AG04449 (cell line): ENCODE measurements around the gene KRT86.

ENCODE experiments used
- CTCF ChIA-PET: fragments of 350-600 bp; formaldehyde crosslinking; extraction: SDS; loops from one replicate; lab custom pipeline; 2021; ENCODE audit warnings: antibody characterized with exemption; lab: Yijun Ruan, JAX
- POLR2A ChIA-PET: fragments of 400-600, 350-600 bp; formaldehyde crosslinking; extraction: SDS; loops from one replicate; lab custom pipeline; 2020; ENCODE audit warnings: antibody characterized with exemption, inconsistent platforms; lab: Yijun Ruan, JAX
- DNase-seq: peaks from one replicate; pipeline ENCODE4 v3.0.0-alpha.2; 2010; ENCODE audit warnings: low read depth, low spot score
- H3K4me3 ChIP-seq: 2 replicates; pipeline ENCODE4 v1.5.1; 2011; ENCODE audit warnings: low read depth, mild to moderate bottlenecking, control low read depth, low read length
- TF ChIP-seq, protein P1 (sequence below): IDR thresholded peaks from one replicate; pipeline ENCODE4 v1.5.1; 2011; ENCODE audit warnings: mild to moderate bottlenecking, moderate library complexity, low read length, control low read depth, inconsistent platforms; ENCODE audit not compliant: insufficient read depth; ENCODE audit errors: missing control alignments

The KRT86 gene

DNA sequence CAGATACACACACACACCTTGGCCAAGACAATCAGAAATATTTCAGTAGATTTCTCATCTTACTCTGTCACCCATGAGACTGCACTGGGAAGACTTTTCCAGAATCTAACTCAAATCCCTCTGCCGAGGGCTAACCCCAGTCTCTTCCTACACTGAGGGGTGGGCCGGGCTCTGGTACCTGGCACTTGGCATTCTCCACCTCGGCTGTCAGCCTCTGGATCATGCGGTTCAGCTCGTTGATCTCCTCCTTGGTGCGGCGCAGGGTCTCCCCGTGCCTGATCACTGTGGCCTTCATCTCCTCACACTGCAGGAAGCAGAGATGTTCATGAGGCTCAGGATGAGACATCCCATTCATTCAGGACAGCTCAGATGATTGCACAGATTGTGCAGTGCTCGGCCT is 41.8 kb downstream of the KRT86 start:
- TF ChIP-seq, protein P1, sequence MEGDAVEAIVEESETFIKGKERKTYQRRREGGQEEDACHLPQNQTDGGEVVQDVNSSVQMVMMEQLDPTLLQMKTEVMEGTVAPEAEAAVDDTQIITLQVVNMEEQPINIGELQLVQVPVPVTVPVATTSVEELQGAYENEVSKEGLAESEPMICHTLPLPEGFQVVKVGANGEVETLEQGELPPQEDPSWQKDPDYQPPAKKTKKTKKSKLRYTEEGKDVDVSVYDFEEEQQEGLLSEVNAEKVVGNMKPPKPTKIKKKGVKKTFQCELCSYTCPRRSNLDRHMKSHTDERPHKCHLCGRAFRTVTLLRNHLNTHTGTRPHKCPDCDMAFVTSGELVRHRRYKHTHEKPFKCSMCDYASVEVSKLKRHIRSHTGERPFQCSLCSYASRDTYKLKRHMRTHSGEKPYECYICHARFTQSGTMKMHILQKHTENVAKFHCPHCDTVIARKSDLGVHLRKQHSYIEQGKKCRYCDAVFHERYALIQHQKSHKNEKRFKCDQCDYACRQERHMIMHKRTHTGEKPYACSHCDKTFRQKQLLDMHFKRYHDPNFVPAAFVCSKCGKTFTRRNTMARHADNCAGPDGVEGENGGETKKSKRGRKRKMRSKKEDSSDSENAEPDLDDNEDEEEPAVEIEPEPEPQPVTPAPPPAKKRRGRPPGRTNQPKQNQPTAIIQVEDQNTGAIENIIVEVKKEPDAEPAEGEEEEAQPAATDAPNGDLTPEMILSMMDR: no peak
- ChIA-PET CTCF (interaction anchor here (0.8 to 5.9 kb wide), 5 partner anchors 10 to 564 kb away, joined by 3 to 59 read pairs (median 6); no protein-coding TSS in a partner anchor), POLR2A (no interaction called here)
- DNase-seq: no peak
- H3K4me3 ChIP-seq: no peak overlapping the region

DNA sequence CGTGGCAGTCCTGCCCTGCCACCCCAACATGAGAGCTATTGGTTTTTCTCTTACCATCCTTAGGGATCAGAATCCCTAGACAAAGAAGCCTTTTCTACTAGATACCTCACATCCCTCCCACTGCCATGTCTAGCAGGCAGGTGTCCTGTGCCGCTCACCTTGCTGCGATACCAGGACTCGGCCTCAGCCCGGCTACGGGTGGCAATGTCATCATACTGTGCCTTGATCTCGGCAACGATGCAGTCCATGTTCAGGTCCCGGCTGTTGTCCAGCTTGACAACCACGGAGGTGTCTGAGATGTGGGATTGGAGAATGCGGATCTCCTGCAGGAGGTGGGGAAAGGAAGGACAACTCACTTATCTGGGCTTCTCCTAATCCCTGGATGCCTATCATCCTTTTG is 42.3 kb downstream of the KRT86 start:
- ChIA-PET POLR2A (no interaction called here), CTCF (interaction anchor here (0.8 to 5.9 kb wide), 4 partner anchors 10 to 564 kb away, joined by 3 to 59 read pairs (median 8); no protein-coding TSS in a partner anchor)
- no peak for DNase-seq
- TF ChIP-seq, protein P1: no peak
- no peak overlapping the region for H3K4me3 ChIP-seq

GRCh38 chr12:52317468-52318052 is 43.1 kb downstream of the KRT86 start:
- POLR2A ChIA-PET: no interaction called here
- CTCF ChIA-PET: interaction anchor here (0.6 to 5.9 kb wide), 2 partner anchors 10 to 55 kb away, joined by 4 to 59 read pairs; no protein-coding TSS in a partner anchor
- no peak overlapping the region for H3K4me3 ChIP-seq
- TF ChIP-seq, protein P1: no peak
- DNase-seq: no peak

GRCh38 chr12:52318241-52318990 is 44.0 kb downstream of the KRT86 start:
- TF ChIP-seq, protein P1: no peak
- DNase-seq: no peak
- no peak overlapping the region for H3K4me3 ChIP-seq
- ChIA-PET POLR2A (no interaction called here), CTCF (interaction anchor here (1.0 to 12.4 kb wide), 6 partner anchors 9 to 197 kb away, joined by 3 to 182 read pairs (median 4); no protein-coding TSS in a partner anchor)

- TF ChIP-seq, protein P1: no peak
- ChIA-PET CTCF (interaction anchor here (1.0 to 12.4 kb wide), 6 partner anchors 8 to 198 kb away, joined by 3 to 182 read pairs (median 4); no protein-coding TSS in a partner anchor), POLR2A (no interaction called here)
- H3K4me3 ChIP-seq: no peak overlapping the region
- DNase-seq: no peak
Observed at GRCh38 chr12:52319097-52319496, 44.7 kb downstream of the KRT86 start.
